NT2/D1 (cell line): ENCODE data around the gene KRTAP13-3.

ENCODE experiments used
- YY1 ChIP-seq: IDR thresholded peaks from 2 replicates; pipeline ENCODE4 v1.6.1; 2011; ENCODE audit not compliant: insufficient read length, insufficient read depth
- ZNF274 ChIP-seq: IDR thresholded peaks from 2 replicates; pipeline ENCODE4 v1.6.1; 2011; ENCODE audit warnings: mild to moderate bottlenecking, low read depth, low read length

DNA sequence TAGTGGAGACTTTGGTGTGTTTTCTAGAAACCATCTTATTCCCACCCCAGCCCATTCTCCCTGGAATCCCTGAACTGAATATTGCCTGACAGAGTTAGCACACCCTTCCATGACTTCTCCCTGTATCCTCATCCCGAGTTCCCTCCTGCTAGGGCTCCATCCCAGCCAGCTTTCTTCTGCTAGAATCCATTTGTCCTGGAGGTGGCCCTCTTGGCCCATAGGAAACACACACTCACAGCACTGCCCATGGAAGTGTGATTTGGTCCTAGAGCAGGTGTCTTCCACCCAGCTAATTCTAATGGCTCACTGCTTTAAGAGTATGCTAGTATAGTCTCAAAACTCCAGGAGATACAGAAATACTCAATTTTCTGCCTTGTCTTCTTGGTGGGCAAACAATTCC, 18.5 kb upstream of the KRTAP13-3 start:
- TF ChIP-seq YY1 (no peak), ZNF274 (no peak)
